Heart right ventricle (tissue), 16 donors: ENCODE measurements around the gene TMEM9. TPM values are rescaled to one million over a fixed set of nuclear protein-coding genes. Genes with fewer than 3 reads are reported as not detected.

Experiments
- ATAC-seq, 8 donors: fragments of 200-7000 bp; cut with Tn5 transposase; one replicate each; pipeline ENCODE4 v1.9.1; 2020; ENCODE audit warnings: mild to moderate bottlenecking in 8 of 8, moderate library complexity in 8 of 8, moderate number of reproducible peaks in 1 of 8
- DNase-seq, 2 donors: peaks; one replicate each; pipeline ENCODE4 v3.0.0-alpha.2; 2020
- H3K27ac ChIP-seq, 10 donors: fragments of 200-600 bp; sonication (generic) in 2 of 10; one replicate each; pipeline versions ENCODE4 v1.5.0 to v1.8.0; 2020 to 2022; ENCODE audit warnings: mild to moderate bottlenecking in 3 of 10
- H3K27me3 ChIP-seq, 7 donors: fragments of 200-600 bp; one replicate each; pipeline ENCODE4 v1.8.0; 2021 to 2022; ENCODE audit warnings: mild to moderate bottlenecking in 2 of 7
- H3K36me3 ChIP-seq, 9 donors: fragments of 200-600 bp; sonication (generic) in 1 of 9; one replicate each; pipeline versions ENCODE4 v1.5.0 to v1.8.0; 2020 to 2022; ENCODE audit warnings: mild to moderate bottlenecking in 2 of 9
- H3K4me1 ChIP-seq, 9 donors: fragments of 200-600 bp; sonication (generic) in 1 of 9; one replicate each; pipeline versions ENCODE4 v1.5.0 to v1.8.0; 2020 to 2022; ENCODE audit warnings: mild to moderate bottlenecking in 4 of 9
- H3K4me3 ChIP-seq, 10 donors: fragments of 200-600 bp; sonication (generic) in 2 of 10; one replicate each; pipeline versions ENCODE4 v1.5.0 to v1.8.0; 2020 to 2022; ENCODE audit warnings: mild to moderate bottlenecking in 7 of 10, moderate library complexity in 2 of 10
- H3K9me3 ChIP-seq, 11 donors: fragments of 200-600 bp in 10 of 11; sonication (generic) in 2 of 11; one replicate each; pipeline versions ENCODE4 v1.5.0 to v1.8.0; 2013 to 2022; ENCODE audit warnings: mild to moderate bottlenecking in 2 of 11, control low read depth in 1 of 11, moderate library complexity in 1 of 11
- WGBS, 2 donors: extraction: QIAGEN DNeasy Blood & Tissue Kit; methylation state at CpG; one replicate each; pipeline ENCODE4 v1.1.7; 2013; ENCODE audit warnings: inconsistent platforms in 1 of 2; 5-methylcytosine and 5-hydroxymethylcytosine counted together
- intact Hi-C, 10 donors: fragments of 100-400 bp; cut with DNase I; formaldehyde crosslinking; loops; one replicate each; pipeline versions ENCODE4 v1.11.1 to v1.14.2; 2022
- polyA plus RNA-seq, 2 donors: library from polyadenylated mRNA; stranded (reverse); fragments of 200-250 nt; gene quantifications; one replicate each; pipeline ENCODE4 v1.2.3, GENCODE V29; 2013
- total RNA-seq, 10 donors: library from RNA; stranded (reverse); fragmentation: NEBNext Ultra II Directional in 3 of 10; extraction: Animal tissue kit (Norgen Biotek cat#: 25700) in 3 of 10; gene quantifications; one replicate each; pipeline versions ENCODE4 v1.2.1 to v1.2.4, GENCODE V29; 2021 to 2023
- TF ChIP-seq, protein P1 (sequence below), 9 donors: fragments of 200-600 bp; sonication (generic) in 2 of 9; IDR thresholded peaks; one replicate each; pipeline versions ENCODE4 v1.5.0 to v1.8.0; 2021 to 2022; ENCODE audit warnings: antibody characterized with exemption in 9 of 9, mild to moderate bottlenecking in 5 of 9, moderate library complexity in 1 of 9
- donor health status: Arrhythmogenic right ventricular cardiomyopathy.
- donor health status: ischemic (EF 13 %, LVEDD 7.1; RV severe dilation, severe dysfunction).
- donor health status: healthy with polysubstance abuse.
- donor health status: DM: no; HTN: yes; CAD: no.
- donor health status: DM: no; HTN: no; CAD: no.
- donor health status: ischemic (EF 25% LVEDD 6.9; RV normal size, moderate dysfunction).
- donor health status: ischemic (EF 25% LVEDD 5.7; RV mildly dilated, moderate dysfunction).
- donor health status: healthy.
- donor health status: DM: yes; HTN: yes; CAD: no.
- donor health status: Ischemic cardiomyopathy.
- donor health status: ischemic (EF 35%, LVEDD 5.7; RV mildly dilated, moderate dysfunction).
- donor health status: nonischemic (EF 11% LVEDD 7.7; RV severe dilation, severe dysfunction).
- donor health status: DM: yes; HTN: yes; CAD: no.
- donor health status: PGD.
- donor health status: ischemic (EF 29% LVEDD 5.4; RV normal size, mild dysfunction).
- donor health status: nonischemic (EF 23%, LVEDD 6.1; RV moderate dilation, normal function).

TMEM9 gene
- total and polyA plus RNA-seq, 12 donors: 19.6 to 49.6 (median 25.4) TPM

DNA sequence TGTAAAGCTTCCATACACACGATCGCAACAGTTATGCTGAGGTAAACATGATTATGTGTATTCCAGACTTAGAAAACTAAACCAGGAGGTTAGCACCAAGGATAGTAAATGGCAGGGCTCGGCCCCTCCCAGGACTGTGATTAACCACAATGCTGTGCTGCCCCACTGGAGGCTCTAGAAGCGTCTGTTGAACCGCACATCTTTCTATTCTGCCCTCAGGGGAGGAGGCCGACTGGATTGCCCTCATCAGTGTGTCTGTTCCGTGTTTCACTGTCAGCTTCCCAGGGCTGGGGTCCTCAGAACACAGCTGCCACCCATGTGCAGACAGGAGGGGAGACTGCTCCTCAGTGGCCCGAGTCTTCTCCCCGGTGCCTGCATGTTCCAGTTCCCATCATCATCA lies 14.5 kb downstream of the TMEM9 start:
- TF ChIP-seq, protein P1, sequence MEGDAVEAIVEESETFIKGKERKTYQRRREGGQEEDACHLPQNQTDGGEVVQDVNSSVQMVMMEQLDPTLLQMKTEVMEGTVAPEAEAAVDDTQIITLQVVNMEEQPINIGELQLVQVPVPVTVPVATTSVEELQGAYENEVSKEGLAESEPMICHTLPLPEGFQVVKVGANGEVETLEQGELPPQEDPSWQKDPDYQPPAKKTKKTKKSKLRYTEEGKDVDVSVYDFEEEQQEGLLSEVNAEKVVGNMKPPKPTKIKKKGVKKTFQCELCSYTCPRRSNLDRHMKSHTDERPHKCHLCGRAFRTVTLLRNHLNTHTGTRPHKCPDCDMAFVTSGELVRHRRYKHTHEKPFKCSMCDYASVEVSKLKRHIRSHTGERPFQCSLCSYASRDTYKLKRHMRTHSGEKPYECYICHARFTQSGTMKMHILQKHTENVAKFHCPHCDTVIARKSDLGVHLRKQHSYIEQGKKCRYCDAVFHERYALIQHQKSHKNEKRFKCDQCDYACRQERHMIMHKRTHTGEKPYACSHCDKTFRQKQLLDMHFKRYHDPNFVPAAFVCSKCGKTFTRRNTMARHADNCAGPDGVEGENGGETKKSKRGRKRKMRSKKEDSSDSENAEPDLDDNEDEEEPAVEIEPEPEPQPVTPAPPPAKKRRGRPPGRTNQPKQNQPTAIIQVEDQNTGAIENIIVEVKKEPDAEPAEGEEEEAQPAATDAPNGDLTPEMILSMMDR (IDR thresholded peaks at IDR 0.05): no peak
- H3K9me3 ChIP-seq: no peaks in the 10 kb centered on the region
- no peak overlapping the region for H3K27ac ChIP-seq
- no peak overlapping the region for H3K4me3 ChIP-seq
- peaks cover 0 to 90% (median 24%) of the 10 kb centered on the region in 9 donors for H3K36me3 ChIP-seq
- 95 to 96% methylated on average over 9 of the region's 9 CpGs for WGBS, 2 donors
- intact Hi-C loops: loop anchor here in 1 of 10 donors (10.0 kb wide), 1 partner anchor 85 kb away; no protein-coding TSS in a partner anchor
- peaks cover 0 to 19% (median 5%) of the 10 kb centered on the region in 9 donors for H3K4me1 ChIP-seq
- no peaks in the 10 kb centered on the region for H3K27me3 ChIP-seq
- DNase-seq (no peak), ATAC-seq (no peak)

DNA sequence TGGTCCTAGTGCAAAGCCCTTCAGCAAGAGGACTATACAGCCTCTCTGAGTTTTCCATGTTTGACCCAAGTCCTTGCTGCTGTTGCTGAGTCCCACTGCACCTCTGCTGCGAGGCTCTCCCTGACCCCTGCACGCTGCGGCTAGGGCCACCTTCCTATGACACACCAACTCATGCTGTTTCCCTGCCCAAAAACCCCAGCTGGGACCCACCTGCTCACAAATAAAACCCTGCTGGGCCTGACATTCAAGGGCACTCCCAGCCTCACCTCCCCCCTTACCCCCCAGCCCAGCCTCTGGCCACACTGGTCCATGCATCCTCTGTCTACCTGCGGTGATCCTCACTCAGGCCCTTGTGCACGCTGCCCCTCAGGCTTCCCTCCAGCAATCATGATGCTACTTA lies 15.0 kb downstream of the TMEM9 start:
- WGBS, 2 donors: 97 to 99% methylated on average over 5 of the region's 5 CpGs
- Histone ChIP-seq H3K9me3 (no peaks in the 10 kb centered on the region), H3K27me3 (no peaks in the 10 kb centered on the region), H3K4me3 (no peak overlapping the region), H3K4me1 (peaks cover 0 to 19% (median 5%) of the 10 kb centered on the region in 9 donors), H3K27ac (no peak overlapping the region), H3K36me3 (peaks cover 0 to 90% (median 23%) of the 10 kb centered on the region in 9 donors)
- DNase-seq (no peak), ATAC-seq (no peak)
- intact Hi-C loops: no loop called here
- TF ChIP-seq, protein P1 (IDR thresholded peaks at IDR 0.05): no peak

DNA sequence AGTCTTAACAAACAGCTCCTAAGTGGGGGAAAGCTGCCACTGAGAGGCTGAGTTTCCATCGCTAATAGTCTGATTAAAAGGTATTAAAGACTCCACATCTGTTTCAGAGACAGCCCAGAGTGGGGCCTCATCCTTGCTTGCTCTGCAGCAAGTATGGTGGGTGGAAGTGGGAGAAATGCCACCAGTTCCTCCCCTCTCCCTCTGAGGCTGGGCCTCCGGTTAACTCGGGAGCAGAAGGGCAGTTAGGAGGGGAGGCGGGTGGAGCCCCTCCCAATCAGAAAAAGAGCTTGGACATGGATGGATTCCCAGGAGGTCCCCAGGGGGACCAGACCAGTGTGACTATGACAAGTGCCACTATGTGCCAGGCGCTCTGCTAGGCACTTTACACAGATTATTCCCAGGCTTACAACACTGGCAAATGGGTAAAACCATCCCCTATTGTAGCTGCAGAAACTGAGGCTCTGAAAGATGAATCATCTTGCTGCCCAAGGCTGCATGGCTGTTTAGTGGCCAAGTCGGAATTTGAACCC lies 15.9 kb downstream of the TMEM9 start:
- Histone ChIP-seq H3K9me3 (no peaks in the 10 kb centered on the region), H3K4me1 (peaks cover 0 to 19% (median 5%) of the 10 kb centered on the region in 9 donors), H3K27me3 (no peaks in the 10 kb centered on the region), H3K36me3 (peaks cover 0 to 84% (median 16%) of the 10 kb centered on the region in 9 donors), H3K27ac (no peak overlapping the region), H3K4me3 (no peak overlapping the region)
- DNase-seq: no peak
- TF ChIP-seq, protein P1 (IDR thresholded peaks at IDR 0.05): no peak
- intact Hi-C loops: no loop called here
- peak in 1 of 8 donors; percentile 3 for ATAC-seq
- WGBS, 2 donors: 86% methylated on average over 6 of the region's 6 CpGs

DNA sequence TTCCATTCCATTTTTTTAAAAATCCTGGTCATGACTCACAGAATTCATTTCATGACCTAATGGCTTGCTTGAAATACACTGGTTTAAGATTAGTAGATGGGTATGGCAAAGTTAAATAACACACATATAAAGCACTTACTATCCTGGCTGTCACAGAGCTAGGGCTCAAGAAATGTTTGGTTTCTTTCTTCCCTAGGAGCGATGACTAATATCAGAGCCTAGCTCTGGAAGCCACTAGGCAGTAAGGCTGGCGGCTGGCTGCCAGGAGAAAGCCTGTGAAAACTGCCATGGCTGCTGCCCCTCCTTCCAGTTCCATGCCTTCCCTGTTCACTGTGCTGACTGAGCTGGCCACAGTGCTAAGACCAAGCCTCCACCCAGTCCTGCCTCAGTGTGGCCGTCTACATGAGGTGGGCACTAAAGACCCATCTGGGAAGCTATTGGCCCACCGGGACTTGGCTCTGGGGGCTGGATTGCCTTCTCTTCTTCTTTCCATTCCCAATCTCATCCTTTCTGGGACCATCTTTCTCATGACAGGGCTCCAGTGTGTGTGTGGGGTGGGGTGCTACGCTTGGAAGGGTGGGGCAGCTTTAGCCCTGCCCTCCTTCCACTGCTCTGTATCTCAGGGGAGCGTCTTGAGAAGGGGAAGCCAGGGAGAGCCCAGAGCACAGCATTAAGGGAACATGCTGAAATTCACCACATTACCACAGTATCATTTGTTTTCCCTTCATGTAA lies 16.5 kb downstream of the TMEM9 start:
- Histone ChIP-seq H3K27ac (peak overlapping the region in 2 of 10 donors; percentile 22 to 44), H3K4me3 (no peak overlapping the region), H3K4me1 (peaks cover 0 to 19% (median 5%) of the 10 kb centered on the region in 9 donors), H3K27me3 (no peaks in the 10 kb centered on the region), H3K36me3 (peaks cover 0 to 78% (median 16%) of the 10 kb centered on the region in 9 donors), H3K9me3 (no peaks in the 10 kb centered on the region)
- ATAC-seq: peak; percentile 34 to 62 (median 55)
- 83 to 89% methylated on average over 6 of the region's 6 CpGs for WGBS, 2 donors
- TF ChIP-seq, protein P1 (IDR thresholded peaks at IDR 0.05): no peak
- intact Hi-C loops: no loop called here
- DNase-seq: peak; percentile 38 to 64
